HepG2 (cell line): ENCODE data around the gene CLIC6.

Experiments
- CBX5 ChIP-seq: sonication (generic); formaldehyde crosslinking; IDR thresholded peaks from 2 replicates; pipeline ENCODE4 v1.4.0; 2020; ENCODE audit warnings: missing genetic modification reagents, borderline replicate concordance
- ELF1 ChIP-seq: sonication (generic); formaldehyde crosslinking; IDR thresholded peaks from 2 replicates; pipeline ENCODE4 v1.4.0; 2020; ENCODE audit warnings: missing genetic modification reagents
- REST ChIP-seq, 2 experiments: IDR thresholded peaks; 2 replicates each; pipeline ENCODE4 v1.6.1; 2011 to 2012; ENCODE audit warnings: low read length in 2 of 2, borderline replicate concordance in 1 of 2, low read depth in 1 of 2, mild to moderate bottlenecking in 1 of 2, moderate library complexity in 1 of 2
- ZNF142 ChIP-seq: sonication (generic); formaldehyde crosslinking; IDR thresholded peaks from 2 replicates; pipeline ENCODE4 v1.4.0; 2020; ENCODE audit warnings: missing genetic modification reagents
- ZNF274 ChIP-seq: sonication (generic); formaldehyde crosslinking; IDR thresholded peaks from 2 replicates; pipeline ENCODE4 v1.5.1; 2020; ENCODE audit warnings: mild to moderate bottlenecking, missing genetic modification reagents
- ZNF546 ChIP-seq: sonication (generic); formaldehyde crosslinking; conservative IDR thresholded peaks from 2 replicates; pipeline ENCODE4 v1.8.1; 2023; ENCODE audit warnings: mild to moderate bottlenecking, missing genetic modification reagents
- ZSCAN5A ChIP-seq: sonication (generic); formaldehyde crosslinking; IDR thresholded peaks from 2 replicates; pipeline ENCODE4 v1.8.0; 2022; ENCODE audit warnings: mild to moderate bottlenecking, missing genetic modification reagents, borderline replicate concordance
- ZZZ3 ChIP-seq: sonication (generic); formaldehyde crosslinking; IDR thresholded peaks from 2 replicates; pipeline ENCODE4 v1.4.0; 2020; ENCODE audit warnings: missing genetic modification reagents, mild to moderate bottlenecking, borderline replicate concordance

GRCh38 chr21:34671891-34672290 lies 3.1 kb downstream of the CLIC6 start:
- TF ChIP-seq ZSCAN5A (CRISPR knock-in tag) (no peak), ZZZ3 (CRISPR knock-in tag) (no peak), CBX5 (CRISPR knock-in tag) (no peak), ZNF274 (CRISPR knock-in tag) (no peak), ELF1 (CRISPR knock-in tag) (no peak), ZNF546 (CRISPR knock-in tag) (no peak), REST (IDR thresholded peaks at IDR 0.05; ENCODE audit: borderline replicate concordance in 1 of 2, low read depth in 1 of 2, low read length in 2 of 2) (no peak), ZNF142 (CRISPR knock-in tag) (no peak)
